Body of pancreas (tissue), 4 donors: ENCODE data around the gene HIPK1.
"Not testable (repeated sequence)": the region's sequence is repeated elsewhere in the genome, so short reads cannot be mapped to it uniquely, and the experiment has no call there.

ENCODE experiments used
- CTCF ChIP-seq, 7 experiments: fragments of 450-650 bp in 4 of 7; fragments of 200-600 bp in 3 of 7; sonication (generic) in 3 of 7; IDR thresholded peaks; one replicate each; pipeline ENCODE4 v1.5.1; 2016 to 2019; ENCODE audit warnings: antibody characterized with exemption in 7 of 7
- POLR2A ChIP-seq, 3 donors: fragments of 450-650 bp; IDR thresholded peaks; one replicate each; pipeline ENCODE4 v1.6.1; 2016; ENCODE audit warnings: antibody characterized with exemption in 3 of 3, mild to moderate bottlenecking in 2 of 3

- not testable (repeated sequence) for TF ChIP-seq POLR2A, CTCF (IDR thresholded peaks at IDR 0.05)
Observed at GRCh38 chr1:113948151-113948550, 19.0 kb downstream of the HIPK1 start.
